Measurements from ENCODE around the gene BARX2. TPM values are rescaled to one million over a fixed set of nuclear protein-coding genes. Genes with fewer than 3 reads are reported as not detected.

The BARX2 gene
- total and polyA plus RNA-seq, 11 donors = 0.03 to 0.72 (median 0.12) TPM; not detected in 8

DNA sequence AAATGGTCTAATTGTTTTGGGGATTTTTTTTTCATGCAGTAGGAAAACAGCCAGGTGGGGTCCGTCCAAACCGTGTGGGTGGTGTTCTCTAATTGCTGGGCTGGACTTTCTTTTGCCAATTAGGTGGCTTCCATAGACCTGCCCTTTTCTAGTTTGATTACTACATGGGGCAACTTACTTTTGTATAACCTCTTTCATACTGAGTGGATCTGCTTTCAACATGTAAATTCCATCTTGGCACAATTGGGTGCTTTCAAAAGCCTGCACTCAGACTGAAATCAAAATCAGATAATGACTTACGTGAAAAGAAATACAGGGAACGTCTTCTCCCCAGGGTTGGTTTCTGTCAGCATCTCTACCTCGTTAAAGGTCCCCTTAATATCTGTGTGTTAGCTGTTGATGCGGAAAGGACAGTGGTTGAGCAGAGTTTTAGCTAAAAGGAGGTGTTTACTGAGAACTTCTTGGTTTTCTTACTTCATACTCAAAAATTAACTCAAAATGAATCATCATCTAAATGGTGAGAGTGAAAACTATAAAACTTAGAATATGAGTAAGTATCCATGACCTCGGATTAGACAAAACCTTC lies 72.1 kb downstream of the BARX2 start:
- Histone ChIP-seq H3K9me3 (peaks cover 0 to 14% (median 4%) of the 10 kb centered on the region in 12 donors), H3K27me3 (no peaks in the 10 kb centered on the region), H3K27ac (no peak overlapping the region), H3K36me3 (no peaks in the 10 kb centered on the region), H3K4me3 (no peak overlapping the region), H3K4me1 (no peaks in the 10 kb centered on the region)
- intact Hi-C loops (cut with DNase I) = no loop called here
- no peak for DNase-seq
- ATAC-seq = no peak
- WGBS, 4 donors = 58 to 73% (median 64%) methylated on average over 7 of the region's 7 CpGs
- no peak for TF ChIP-seq POLR2A (IDR thresholded peaks at IDR 0.05)
- TF ChIP-seq, protein P1, sequence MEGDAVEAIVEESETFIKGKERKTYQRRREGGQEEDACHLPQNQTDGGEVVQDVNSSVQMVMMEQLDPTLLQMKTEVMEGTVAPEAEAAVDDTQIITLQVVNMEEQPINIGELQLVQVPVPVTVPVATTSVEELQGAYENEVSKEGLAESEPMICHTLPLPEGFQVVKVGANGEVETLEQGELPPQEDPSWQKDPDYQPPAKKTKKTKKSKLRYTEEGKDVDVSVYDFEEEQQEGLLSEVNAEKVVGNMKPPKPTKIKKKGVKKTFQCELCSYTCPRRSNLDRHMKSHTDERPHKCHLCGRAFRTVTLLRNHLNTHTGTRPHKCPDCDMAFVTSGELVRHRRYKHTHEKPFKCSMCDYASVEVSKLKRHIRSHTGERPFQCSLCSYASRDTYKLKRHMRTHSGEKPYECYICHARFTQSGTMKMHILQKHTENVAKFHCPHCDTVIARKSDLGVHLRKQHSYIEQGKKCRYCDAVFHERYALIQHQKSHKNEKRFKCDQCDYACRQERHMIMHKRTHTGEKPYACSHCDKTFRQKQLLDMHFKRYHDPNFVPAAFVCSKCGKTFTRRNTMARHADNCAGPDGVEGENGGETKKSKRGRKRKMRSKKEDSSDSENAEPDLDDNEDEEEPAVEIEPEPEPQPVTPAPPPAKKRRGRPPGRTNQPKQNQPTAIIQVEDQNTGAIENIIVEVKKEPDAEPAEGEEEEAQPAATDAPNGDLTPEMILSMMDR (IDR thresholded peaks at IDR 0.05) = no peak

DNA sequence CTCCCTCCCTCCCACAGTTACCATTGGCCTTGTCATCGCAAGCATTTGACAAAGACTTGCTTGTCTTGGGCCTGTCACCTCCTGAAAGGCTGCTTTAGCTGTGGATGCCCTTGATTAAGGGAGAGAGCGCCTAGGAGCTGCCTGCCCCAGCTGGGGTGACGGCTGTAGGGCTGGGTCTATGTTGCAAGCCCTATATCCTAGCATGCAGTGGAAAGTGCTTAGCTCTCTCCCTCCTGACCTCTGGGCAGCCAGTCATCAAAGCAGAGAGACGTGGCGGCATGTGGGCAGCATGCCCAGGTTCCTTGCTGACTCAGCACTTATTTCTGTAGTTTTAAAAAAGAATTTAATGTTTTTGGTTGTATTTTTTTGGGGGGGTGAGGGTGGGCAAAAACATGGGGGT lies 75.9 kb downstream of the BARX2 start:
- DNase-seq = no peak
- Histone ChIP-seq H3K4me1 (no peaks in the 10 kb centered on the region), H3K36me3 (no peaks in the 10 kb centered on the region), H3K27ac (no peak overlapping the region), H3K4me3 (no peak overlapping the region), H3K9me3 (peaks cover 0 to 14% (median 4%) of the 10 kb centered on the region in 12 donors), H3K27me3 (peaks cover 0 to 5% (median 0%) of the 10 kb centered on the region in 9 donors)
- 42 to 58% (median 50%) methylated on average over 5 of the region's 5 CpGs for whole genome bisulfite sequencing, 4 donors
- no peak for ATAC-seq
- TF ChIP-seq, protein P1 (IDR thresholded peaks at IDR 0.05) = no peak
- TF ChIP-seq POLR2A (IDR thresholded peaks at IDR 0.05) = no peak
- intact Hi-C loops (cut with DNase I) = no loop called here

DNA sequence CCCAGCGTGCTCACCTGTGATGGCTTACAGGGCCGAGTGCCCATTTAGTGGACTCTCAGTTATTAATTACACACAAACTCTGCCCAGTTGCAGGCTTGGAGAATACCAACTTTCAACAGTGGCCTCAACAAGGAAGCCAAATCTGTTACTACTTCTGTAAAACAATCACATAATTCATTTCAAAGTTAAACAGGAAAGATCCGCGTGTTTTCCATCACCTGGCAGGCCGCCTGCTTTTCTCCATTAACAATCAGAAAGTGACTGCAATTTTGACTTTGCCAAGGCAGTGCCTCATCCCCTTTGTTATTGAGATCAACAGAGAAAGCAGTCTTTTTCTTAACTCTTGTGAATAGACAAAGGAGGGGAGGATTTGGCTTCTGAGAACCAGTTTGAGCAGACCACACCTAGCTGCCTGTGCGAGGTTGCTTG lies 77.7 kb downstream of the BARX2 start:
- no peak overlapping the region for H3K27ac ChIP-seq
- ATAC-seq (no peak), DNase-seq (no peak)
- TF ChIP-seq, protein P1 (IDR thresholded peaks at IDR 0.05) = no peak
- no peak for TF ChIP-seq POLR2A (IDR thresholded peaks at IDR 0.05)
- peaks cover 0 to 5% (median 0%) of the 10 kb centered on the region in 9 donors for H3K27me3 ChIP-seq
- H3K9me3 ChIP-seq = peaks cover 0 to 6% (median 1%) of the 10 kb centered on the region in 12 donors
- no peaks in the 10 kb centered on the region for H3K36me3 ChIP-seq
- H3K4me3 ChIP-seq = no peak overlapping the region
- H3K4me1 ChIP-seq = no peaks in the 10 kb centered on the region
- intact Hi-C loops (cut with DNase I) = no loop called here
- WGBS, 4 donors = 62 to 75% (median 64%) methylated on average over 6 of the region's 6 CpGs

DNA sequence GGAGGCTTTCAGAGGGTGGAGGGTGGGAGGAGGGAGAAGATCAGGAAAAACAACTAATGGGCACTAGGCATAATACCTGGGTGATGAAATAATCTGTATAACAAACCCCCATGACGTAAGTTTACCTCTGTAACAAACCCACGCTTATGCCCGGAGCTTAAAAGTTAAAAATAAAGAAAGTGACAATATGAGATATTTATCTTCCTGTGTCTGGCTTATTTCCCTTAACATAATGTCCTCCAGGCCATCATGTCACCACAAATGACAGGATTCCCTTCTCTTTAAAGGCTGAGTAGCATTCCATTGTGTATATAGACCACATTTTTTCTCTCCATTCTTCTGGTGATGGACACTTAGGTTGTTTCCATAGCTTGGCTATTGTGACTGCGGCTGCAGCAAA lies 79.5 kb downstream of the BARX2 start:
- no peaks in the 10 kb centered on the region for H3K36me3 ChIP-seq
- ATAC-seq (no peak), DNase-seq (no peak)
- TF ChIP-seq POLR2A (IDR thresholded peaks at IDR 0.05) = no peak
- TF ChIP-seq, protein P1 (IDR thresholded peaks at IDR 0.05) = no peak
- H3K9me3 ChIP-seq = no peaks in the 10 kb centered on the region
- H3K27me3 ChIP-seq = peaks cover 0 to 5% (median 0%) of the 10 kb centered on the region in 9 donors
- WGBS, 4 donors = 77 to 81% (median 79%) methylated on average over 4 of the region's 4 CpGs
- no peak overlapping the region for H3K27ac ChIP-seq
- H3K4me3 ChIP-seq = no peak overlapping the region
- no peaks in the 10 kb centered on the region for H3K4me1 ChIP-seq
- intact Hi-C loops (cut with DNase I) = no loop called here

Data from heart left ventricle (tissue), 16 donors.